Activated CD4-positive, CD25-positive, alpha-beta regulatory T cell treated with anti-CD3 and anti-CD28 coated beads, Interleukin-2, amount 50 U/mL, for 72 hours (primary cell): ENCODE data around the gene KDM3A.

Experiments
- DNase-seq: peaks from one replicate; pipeline ENCODE4 v3.0.0; 2021

KDM3A gene

GRCh38 chr2:86523491-86523890 lies 82.3 kb downstream of the KDM3A start:
- DNase-seq, result no peak

GRCh38 chr2:86525421-86526340 lies 84.5 kb downstream of the KDM3A start:
- DNase-seq, result no peak

GRCh38 chr2:86533589-86533988 lies 92.4 kb downstream of the KDM3A start:
- no peak for DNase-seq

GRCh38 chr2:86541334-86541733 lies 100.2 kb downstream of the KDM3A start:
- DNase-seq, result no peak
